Ovary (tissue), 9 donors: Measurements from ENCODE around the gene PRR16. TPM values are rescaled to one million over a fixed set of nuclear protein-coding genes. Genes with fewer than 3 reads are reported as not detected.

ENCODE experiments used
- DNase-seq, 5 donors: peaks; one replicate each; pipeline ENCODE4 v3.0.0-alpha.2; 2019 to 2020
- H3K27ac ChIP-seq, 2 donors: fragments of 200-600 bp; one replicate each; pipeline versions ENCODE4 v1.5.1 to v1.8.0; 2019 to 2022
- H3K27me3 ChIP-seq: fragments of 200-600 bp; one replicate; pipeline ENCODE4 v1.8.0; 2022
- H3K36me3 ChIP-seq: fragments of 200-600 bp; sonication (generic); one replicate; pipeline ENCODE4 v1.5.1; 2019
- H3K4me1 ChIP-seq: one replicate; pipeline ENCODE4 v1.8.1; 2013; ENCODE audit warnings: mild to moderate bottlenecking, moderate library complexity; ENCODE audit not compliant: insufficient read depth
- H3K4me3 ChIP-seq: fragments of 200-600 bp; sonication (generic); one replicate; pipeline ENCODE4 v1.5.1; 2017
- H3K9me3 ChIP-seq, 2 donors: fragments of 200-600 bp in 1 of 2; sonication (generic) in 1 of 2; one replicate each; pipeline versions ENCODE4 v1.5.1 to v1.8.1; 2013 to 2019; ENCODE audit warnings: mild to moderate bottlenecking in 1 of 2, moderate library complexity in 1 of 2
- CTCF ChIP-seq, 3 donors: fragments of 450-650 bp in 2 of 3; fragments of 200-600 bp in 1 of 3; IDR thresholded peaks; one replicate each; pipeline versions ENCODE4 v1.5.1 to v1.8.0; 2016 to 2022; ENCODE audit warnings: antibody characterized with exemption in 3 of 3, mild to moderate bottlenecking in 1 of 3
- EP300 ChIP-seq: sonication (generic); formaldehyde crosslinking; IDR thresholded peaks from one replicate; pipeline ENCODE4 v1.6.1; 2017; ENCODE audit warnings: antibody characterized with exemption
- POLR2A ChIP-seq: fragments of 450-650 bp; IDR thresholded peaks from one replicate; pipeline ENCODE4 v1.6.1; 2017; ENCODE audit warnings: antibody characterized with exemption, mild to moderate bottlenecking, moderate library complexity
- WGBS, 3 donors: extraction: QIAGEN DNeasy Blood & Tissue Kit in 1 of 3; methylation state at CpG; one replicate each; pipeline versions ENCODE4 v1.1.5 to v1.1.7; 2013 to 2017; 5-methylcytosine and 5-hydroxymethylcytosine counted together
- intact Hi-C, 4 donors: fragments of 100-400 bp; cut with DNase I; formaldehyde crosslinking; loops; one replicate each; pipeline versions ENCODE4 v1.11.0 to v1.15.1; 2022 to 2023
- polyA plus RNA-seq, 2 donors: library from polyadenylated mRNA; stranded (reverse); fragments of 200-250 nt in 1 of 2; fragments of 350-450 nt in 1 of 2; fragmentation: Illumina TruSeq in 1 of 2; extraction: RNeasy Lipid Tissue Mini Kit (QIAGEN cat#74804) in 1 of 2; gene quantifications; one replicate each; pipeline ENCODE4 v1.2.3, GENCODE V29; 2013 to 2014
- total RNA-seq, 7 donors: library from RNA; depleted of rRNA in 2 of 7; stranded (reverse); fragments of >200 nt in 2 of 7; fragmentation: NEBNext Ultra II Directional in 3 of 7; extraction: Animal tissue kit (Norgen Biotek cat#: 25700) in 3 of 7; gene quantifications; one replicate each; pipeline versions ENCODE4 v1.1.0 to v1.2.4, GENCODE V29; 2016 to 2023
- donor health status: DM: no; HTN: no; CAD: no; lungs with moderate emphysema.
- donor health status: DM: no; HTN: no; CAD: no.
- donor health status: Bipolar disorder and iron deficiency.
- donor health status: DM: yes; HTN: yes; CAD: no.
- donor health status: DM: no; HTN: no; CAD: no.
- donor health status: DM: yes; HTN: yes; CAD: no.

The PRR16 gene
- total and polyA plus RNA-seq, 9 donors, result 1.5 to 11.0 (median 4.6) TPM

- H3K4me1 ChIP-seq, result no peaks in the 10 kb centered on the region
- intact Hi-C loops, result no loop called here
- TF ChIP-seq EP300 (no peak), CTCF (IDR thresholded peaks at IDR 0.05) (no peak), POLR2A (no peak)
Measured at GRCh38 chr5:120472911-120473310, 8.8 kb downstream of the PRR16 start.

GRCh38 chr5:120473332-120473731 is 9.2 kb downstream of the PRR16 start:
- no peaks in the 10 kb centered on the region for H3K27me3 ChIP-seq
- no peaks in the 10 kb centered on the region for H3K36me3 ChIP-seq
- H3K4me1 ChIP-seq, result no peaks in the 10 kb centered on the region
- H3K4me3 ChIP-seq, result no peak overlapping the region
- no peak overlapping the region for H3K27ac ChIP-seq
- intact Hi-C loops, result no loop called here
- no peak for TF ChIP-seq CTCF (IDR thresholded peaks at IDR 0.05)
- no peak for TF ChIP-seq EP300
- TF ChIP-seq POLR2A, result no peak
- 64 to 75% (median 73%) methylated on average over 2 of the region's 2 CpGs for WGBS, 3 donors
- H3K9me3 ChIP-seq, result no peaks in the 10 kb centered on the region
- no peak for DNase-seq

More at GRCh38 chr5:120472911-120473310, 8.8 kb downstream of the PRR16 start:
- Histone ChIP-seq H3K27ac (no peak overlapping the region), H3K27me3 (no peaks in the 10 kb centered on the region), H3K36me3 (no peaks in the 10 kb centered on the region), H3K4me3 (no peak overlapping the region), H3K9me3 (no peaks in the 10 kb centered on the region)
- no peak for DNase-seq

DNA sequence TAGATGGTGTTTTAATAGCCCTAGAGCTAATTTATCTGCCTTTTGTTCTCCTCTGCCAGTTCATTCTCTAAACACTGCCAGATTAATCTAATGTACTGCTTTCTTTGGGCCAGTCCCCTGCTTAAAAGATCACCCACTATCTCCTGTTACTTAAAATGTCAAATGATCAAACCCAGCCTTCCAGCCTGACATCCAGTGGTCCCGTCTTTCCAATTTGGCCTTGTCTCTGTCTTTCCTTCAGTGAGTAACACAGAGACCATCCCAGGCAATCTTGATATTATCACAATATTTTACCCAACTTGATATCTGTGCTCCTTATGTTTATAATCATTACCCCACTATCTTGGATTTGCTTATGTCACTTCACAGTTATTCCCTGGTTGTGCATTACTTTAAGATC is 12.0 kb downstream of the PRR16 start:
- 62 to 65% (median 63%) methylated on average over 1 of the region's 1 CpG for WGBS, 3 donors
- H3K4me1 ChIP-seq, result no peaks in the 10 kb centered on the region

GRCh38 chr5:120479066-120479465 is 15.0 kb downstream of the PRR16 start:
- DNase-seq, result no peak
- no peak overlapping the region for H3K4me3 ChIP-seq
- no peak for TF ChIP-seq EP300
- TF ChIP-seq POLR2A, result no peak
- no peak for TF ChIP-seq CTCF (IDR thresholded peaks at IDR 0.05)
- intact Hi-C loops, result no loop called here
- no peaks in the 10 kb centered on the region for H3K4me1 ChIP-seq
- 78 to 84% (median 83%) methylated on average over 4 of the region's 4 CpGs for WGBS, 3 donors
- H3K36me3 ChIP-seq, result no peaks in the 10 kb centered on the region
- no peaks in the 10 kb centered on the region for H3K27me3 ChIP-seq
- H3K27ac ChIP-seq, result no peak overlapping the region
- H3K9me3 ChIP-seq, result no peaks in the 10 kb centered on the region

More for the DNA sequence above, 12.0 kb downstream of the PRR16 start:
- H3K27ac ChIP-seq, result no peak overlapping the region
- intact Hi-C loops, result no loop called here
- no peaks in the 10 kb centered on the region for H3K27me3 ChIP-seq
- TF ChIP-seq POLR2A (no peak), EP300 (no peak), CTCF (IDR thresholded peaks at IDR 0.05) (no peak)
- no peak for DNase-seq
- H3K4me3 ChIP-seq, result no peak overlapping the region
- H3K36me3 ChIP-seq, result no peaks in the 10 kb centered on the region
- no peaks in the 10 kb centered on the region for H3K9me3 ChIP-seq
